Endometrial microvascular endothelial cells (primary cell): ENCODE results near the gene AMDHD2. TPM values are rescaled to one million over a fixed set of nuclear protein-coding genes. Genes with fewer than 3 reads are reported as not detected.
"Not testable (repeated sequence)": the region's sequence is repeated elsewhere in the genome, so short reads cannot be mapped to it uniquely, and the experiment has no call there.

ENCODE experiments used
- in situ Hi-C: cut with HindIII; loops from 2 replicates; pipeline ENCODE4 v1.10.0; 2017; ENCODE audit warnings: low sequenced_read_pairs, low pct_unique_long_range_greater_than_20kb; ENCODE audit errors: inconsistent ontology term
- total RNA-seq: library from RNA; depleted of rRNA; stranded (reverse); fragments of >200 nt; gene quantifications from one replicate; pipeline ENCODE4 v1.2.3, GENCODE V29; 2015; ENCODE audit errors: inconsistent ontology term

The AMDHD2 gene
- total RNA-seq, 1 donor from 2014 or later, result 26.0 TPM

DNA sequence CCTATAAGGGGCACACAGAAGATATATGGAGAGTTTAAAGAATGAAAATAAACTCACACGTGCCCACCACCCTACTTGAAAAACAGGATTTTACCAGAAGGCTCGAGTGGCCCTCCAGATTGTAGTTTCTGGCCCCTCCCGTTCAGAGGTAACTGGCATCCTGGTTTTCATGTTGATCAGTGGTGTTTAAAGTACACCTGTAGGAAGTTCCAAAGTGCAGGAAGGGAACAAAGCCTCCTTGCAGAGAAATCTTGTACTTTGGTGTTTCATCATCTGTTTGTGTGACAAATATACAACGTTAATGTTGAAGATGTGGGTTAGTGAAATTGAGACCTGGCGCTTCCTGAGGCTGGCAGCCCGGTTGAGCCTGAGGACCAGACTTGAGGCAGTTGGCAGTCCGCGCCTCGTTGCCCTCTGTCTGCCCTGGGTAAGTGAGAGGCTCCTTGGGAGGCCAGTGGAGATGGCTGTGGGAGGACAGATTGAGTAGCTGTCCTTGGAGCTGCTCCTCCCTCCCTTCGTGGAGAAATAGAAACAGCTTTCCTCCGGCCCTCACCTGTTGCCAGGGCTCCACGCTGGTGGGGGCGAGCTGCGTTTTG is 30.2 kb downstream of the AMDHD2 start:
- in situ Hi-C loops, result not testable (repeated sequence)

GRCh38 chr16:2551420-2551889 is 31.3 kb downstream of the AMDHD2 start:
- in situ Hi-C loops, result not testable (repeated sequence)

- in situ Hi-C loops, result not testable (repeated sequence)
Measured at GRCh38 chr16:2554709-2555425, 34.7 kb downstream of the AMDHD2 start.

GRCh38 chr16:2557150-2557549 is 37.0 kb downstream of the AMDHD2 start:
- in situ Hi-C loops, result not testable (repeated sequence)

GRCh38 chr16:2560131-2560797 is 40.1 kb downstream of the AMDHD2 start:
- in situ Hi-C loops, result not testable (repeated sequence)

- in situ Hi-C loops, result not testable (repeated sequence)
Measured at GRCh38 chr16:2560798-2561133, 40.6 kb downstream of the AMDHD2 start.

DNA sequence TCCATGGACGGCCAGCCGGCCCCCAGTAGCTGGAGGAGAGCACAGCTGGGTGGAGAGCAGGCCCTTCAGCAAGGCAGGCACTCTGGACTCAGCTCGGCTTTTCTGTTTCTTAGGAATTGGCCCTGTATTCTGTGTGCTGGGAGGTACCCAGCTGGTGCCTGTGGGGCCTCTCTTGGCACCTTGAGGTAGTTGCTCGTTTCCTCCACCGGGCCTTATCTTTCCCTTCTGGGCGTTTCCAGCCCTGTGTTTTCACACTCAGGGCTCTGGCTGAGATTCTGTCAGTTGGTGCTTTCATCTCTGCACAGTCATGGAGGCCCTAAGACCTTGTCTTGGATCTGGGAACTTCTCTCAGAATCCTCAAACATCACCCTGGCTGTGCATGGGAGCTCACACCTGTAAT is 47.3 kb downstream of the AMDHD2 start:
- in situ Hi-C loops, result not testable (repeated sequence)

DNA sequence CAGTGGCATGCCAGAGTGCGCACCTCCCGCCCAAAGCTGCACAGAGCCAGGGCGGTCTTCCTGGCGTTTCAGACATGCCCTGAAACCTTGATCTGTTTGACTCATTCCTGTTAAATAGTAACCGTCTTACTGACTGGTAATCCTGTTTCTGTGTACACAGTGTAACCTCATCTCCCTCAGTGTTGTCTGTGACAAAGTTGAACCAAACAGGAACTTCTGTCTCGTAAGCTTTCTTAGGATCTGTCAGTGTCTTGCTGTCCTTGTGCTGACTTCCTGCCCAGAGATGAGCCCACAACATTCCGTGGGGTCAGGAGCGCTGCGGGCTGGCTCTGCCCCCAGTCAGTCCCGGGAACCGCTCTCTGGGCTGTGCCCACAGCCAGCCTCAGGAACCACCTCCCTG is 48.4 kb downstream of the AMDHD2 start:
- in situ Hi-C loops, result not testable (repeated sequence)

- in situ Hi-C loops, result not testable (repeated sequence)
Measured at GRCh38 chr16:2572704-2573103, 52.5 kb downstream of the AMDHD2 start.

DNA sequence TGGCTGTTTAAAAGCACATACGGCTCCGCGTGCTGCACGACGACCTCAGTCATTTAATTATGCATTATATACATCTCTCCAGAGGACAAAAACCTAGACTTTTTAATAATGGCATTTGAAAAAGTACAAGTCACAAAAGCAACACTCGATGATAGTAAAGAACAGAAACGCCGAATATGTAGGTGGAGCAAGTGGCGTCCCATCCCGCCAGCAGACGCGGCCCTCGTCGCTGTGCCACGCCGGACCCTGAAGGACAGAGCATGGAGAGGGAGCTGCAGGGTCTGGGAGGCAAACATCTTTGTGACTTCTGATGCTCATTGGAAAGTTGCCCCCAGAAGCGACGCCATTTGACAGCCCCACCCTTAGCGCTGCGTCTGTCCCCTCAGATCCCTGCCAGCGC is 55.7 kb downstream of the AMDHD2 start:
- in situ Hi-C loops, result not testable (repeated sequence)

GRCh38 chr16:2577044-2577443 is 56.9 kb downstream of the AMDHD2 start:
- in situ Hi-C loops, result not testable (repeated sequence)

DNA sequence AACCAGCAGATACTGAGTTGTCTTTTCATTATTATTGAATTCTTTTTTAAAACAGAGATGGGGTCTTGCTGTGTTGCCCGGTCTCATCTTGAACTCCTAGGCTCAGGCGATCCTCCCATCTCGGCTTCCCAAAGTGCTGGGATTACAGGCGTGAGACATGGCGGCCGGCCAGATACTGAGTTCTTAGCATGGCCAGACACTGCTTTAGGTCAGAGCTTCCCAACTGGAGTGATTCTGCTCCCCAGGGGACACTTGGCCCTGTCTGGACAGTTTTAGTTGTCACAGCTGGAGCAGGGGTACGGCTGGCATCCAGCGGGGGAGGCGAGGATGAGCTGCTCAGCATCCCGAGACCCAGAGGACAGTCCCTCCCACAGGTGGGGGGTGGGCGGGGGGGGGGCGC is 58.7 kb downstream of the AMDHD2 start:
- in situ Hi-C loops, result not testable (repeated sequence)

DNA sequence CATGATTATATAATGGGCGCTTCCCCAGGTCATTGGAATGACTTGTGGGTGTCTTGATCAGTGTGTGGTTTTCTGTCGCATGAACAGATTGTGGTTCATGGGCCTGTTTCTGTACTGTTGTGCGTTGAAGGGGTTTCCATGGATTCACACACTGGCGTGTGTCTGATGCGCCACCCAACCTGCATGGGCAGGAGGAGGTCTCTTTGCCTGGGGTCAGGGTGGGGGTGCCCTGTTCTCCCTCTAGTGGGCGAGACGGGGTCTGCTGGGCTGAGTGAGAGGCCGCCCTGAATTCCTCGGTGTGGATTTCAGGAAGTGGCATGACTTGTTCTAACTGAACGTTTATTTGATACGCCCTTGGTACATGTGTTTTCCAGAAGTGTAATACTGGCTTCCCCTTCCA is 60.0 kb downstream of the AMDHD2 start:
- in situ Hi-C loops, result not testable (repeated sequence)

DNA sequence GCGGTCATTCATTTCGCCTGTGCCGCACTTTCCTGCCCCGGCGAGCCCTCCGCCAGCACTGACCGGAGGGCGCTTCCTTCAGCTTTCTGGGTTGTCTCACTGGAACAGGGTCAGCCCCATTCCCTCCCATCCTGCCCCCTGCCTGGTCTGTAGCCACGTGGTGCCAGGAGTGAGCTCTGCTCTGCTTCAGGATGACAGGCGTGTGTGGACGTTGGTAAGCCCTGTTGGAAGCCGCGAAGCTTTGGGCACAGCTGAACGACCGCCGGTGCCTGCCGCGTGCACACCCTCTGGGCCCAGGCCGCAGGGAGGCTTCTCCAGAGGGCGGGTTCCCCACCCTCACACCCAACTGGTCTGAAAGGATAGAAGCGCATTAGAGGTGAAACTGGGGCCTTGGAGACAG is 60.6 kb downstream of the AMDHD2 start:
- in situ Hi-C loops, result not testable (repeated sequence)

Other genes with a start within 250 kb of the AMDHD2 start
- gene ABCA3, start 179.6 kb upstream of the AMDHD2 start, total RNA-seq, result 43.3 TPM
- gene CCNF, start 90.9 kb upstream of the AMDHD2 start, total RNA-seq, result 43.1 TPM
- gene TEDC2, start 60.3 kb upstream of the AMDHD2 start, total RNA-seq, result 10.1 TPM
- gene NTN3, start 49.1 kb upstream of the AMDHD2 start, total RNA-seq, result not detected
- 15.1 TPM for gene TBC1D24, start 45.2 kb upstream of the AMDHD2 start, total RNA-seq
- 55.0 TPM for gene ATP6V0C, start 6.4 kb upstream of the AMDHD2 start, total RNA-seq
- gene CEMP1, start 11.0 kb downstream of the AMDHD2 start, total RNA-seq, result not detected
- gene PDPK1, start 17.6 kb downstream of the AMDHD2 start, total RNA-seq, result 15.5 TPM
- gene KCTD5, start 162.2 kb downstream of the AMDHD2 start, total RNA-seq, result 34.8 TPM
- gene PRSS27, start 199.9 kb downstream of the AMDHD2 start, total RNA-seq, result not detected
- 69.5 TPM for gene SRRM2, start 232.3 kb downstream of the AMDHD2 start, total RNA-seq